Lower lobe of right lung (tissue), 2 donors: Measurements from ENCODE around the gene XYLT1. TPM values are rescaled to one million over a fixed set of nuclear protein-coding genes. Genes with fewer than 3 reads are reported as not detected.
"Not testable (repeated sequence)": the region's sequence is repeated elsewhere in the genome, so short reads cannot be mapped to it uniquely, and the experiment has no call there.

Source experiments
- ATAC-seq, 2 donors: fragments of 200-7000 bp; cut with Tn5 transposase; one replicate each; pipeline ENCODE4 v1.9.1; 2020 to 2022; ENCODE audit warnings: mild to moderate bottlenecking in 2 of 2, moderate library complexity in 2 of 2
- DNase-seq: peaks from one replicate; pipeline ENCODE4 v3.0.0-alpha.2; 2020
- H3K27ac ChIP-seq: fragments of 200-600 bp; one replicate; pipeline ENCODE4 v1.8.0; 2022
- H3K27me3 ChIP-seq: fragments of 200-600 bp; one replicate; pipeline ENCODE4 v1.8.0; 2022; ENCODE audit warnings: low read depth
- H3K36me3 ChIP-seq: fragments of 200-600 bp; one replicate; pipeline ENCODE4 v1.8.0; 2022; ENCODE audit warnings: mild to moderate bottlenecking
- H3K4me1 ChIP-seq: fragments of 200-600 bp; one replicate; pipeline ENCODE4 v1.8.0; 2022
- H3K4me3 ChIP-seq: fragments of 200-600 bp; one replicate; pipeline ENCODE4 v1.8.0; 2022; ENCODE audit warnings: mild to moderate bottlenecking
- H3K9me3 ChIP-seq: fragments of 200-600 bp; one replicate; pipeline ENCODE4 v1.8.0; 2022
- CTCF ChIP-seq: fragments of 200-600 bp; IDR thresholded peaks from one replicate; pipeline ENCODE4 v1.8.0; 2022; ENCODE audit warnings: antibody characterized with exemption, mild to moderate bottlenecking
- intact Hi-C: fragments of 100-400 bp; cut with DNase I; formaldehyde crosslinking; loops from one replicate; pipeline ENCODE4 v1.11.0; 2022
- total RNA-seq: library from RNA; stranded (reverse); fragmentation: NEBNext Ultra II Directional; extraction: Animal tissue kit (Norgen Biotek cat#: 25700); gene quantifications from one replicate; pipeline ENCODE4 v1.2.1, GENCODE V29; 2021
- donor health status: DM: no; HTN: yes; CAD: no; lungs with severe emphysema.

The XYLT1 gene
- total RNA-seq, 1 donor from 2014 or later, result 9.0 TPM

- no peak overlapping the region for H3K27ac ChIP-seq
- no peak for ATAC-seq
Measured at GRCh38 chr16:17496891-17497290, 26.1 kb upstream of the XYLT1 start.

GRCh38 chr16:17493012-17493411 lies 22.3 kb upstream of the XYLT1 start:
- no peak for TF ChIP-seq CTCF
- H3K36me3 ChIP-seq, result no peaks in the 10 kb centered on the region
- no peaks in the 10 kb centered on the region for H3K27me3 ChIP-seq
- H3K4me1 ChIP-seq, result no peaks in the 10 kb centered on the region
- no peaks in the 10 kb centered on the region for H3K9me3 ChIP-seq
- intact Hi-C loops, result no loop called here
- DNase-seq (no peak), ATAC-seq (no peak)
- H3K27ac ChIP-seq, result no peak overlapping the region
- no peak overlapping the region for H3K4me3 ChIP-seq

More at GRCh38 chr16:17496891-17497290, 26.1 kb upstream of the XYLT1 start:
- Histone ChIP-seq H3K9me3 (no peaks in the 10 kb centered on the region), H3K36me3 (no peaks in the 10 kb centered on the region), H3K4me1 (peaks cover 4% of the 10 kb centered on the region), H3K27me3 (no peaks in the 10 kb centered on the region), H3K4me3 (no peak overlapping the region)
- intact Hi-C loops, result no loop called here
- TF ChIP-seq CTCF, result no peak
- no peak for DNase-seq

DNA sequence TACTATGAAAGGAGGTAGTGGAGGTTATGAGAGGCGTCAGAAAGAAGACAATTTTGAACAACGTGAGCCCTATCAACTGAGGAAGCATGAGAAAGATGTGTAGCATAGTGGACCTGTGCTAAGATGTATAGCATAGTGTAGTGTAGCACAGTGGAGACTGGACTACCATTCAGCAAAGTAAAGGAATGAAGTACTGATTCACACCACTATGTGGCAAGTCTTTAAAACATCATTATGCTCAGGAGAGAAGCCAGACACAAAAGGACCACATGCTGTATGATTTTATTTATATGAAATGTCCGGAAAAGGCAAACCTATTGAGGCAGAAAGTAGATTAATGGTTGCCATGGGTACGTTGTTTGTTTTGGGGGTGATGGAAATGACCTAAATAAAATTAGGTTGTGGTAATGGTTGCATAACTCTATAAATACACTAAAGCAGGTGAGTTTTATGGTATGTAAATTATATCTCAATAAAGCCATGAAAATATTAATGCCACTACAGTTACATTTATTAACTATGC lies 20.4 kb upstream of the XYLT1 start:
- intact Hi-C loops, result no loop called here
- Histone ChIP-seq H3K27ac (no peak overlapping the region), H3K36me3 (no peaks in the 10 kb centered on the region), H3K4me3 (no peak overlapping the region), H3K9me3 (no peaks in the 10 kb centered on the region), H3K4me1 (no peaks in the 10 kb centered on the region), H3K27me3 (no peaks in the 10 kb centered on the region)
- no peak for DNase-seq
- ATAC-seq, result no peak
- TF ChIP-seq CTCF, result no peak

DNA sequence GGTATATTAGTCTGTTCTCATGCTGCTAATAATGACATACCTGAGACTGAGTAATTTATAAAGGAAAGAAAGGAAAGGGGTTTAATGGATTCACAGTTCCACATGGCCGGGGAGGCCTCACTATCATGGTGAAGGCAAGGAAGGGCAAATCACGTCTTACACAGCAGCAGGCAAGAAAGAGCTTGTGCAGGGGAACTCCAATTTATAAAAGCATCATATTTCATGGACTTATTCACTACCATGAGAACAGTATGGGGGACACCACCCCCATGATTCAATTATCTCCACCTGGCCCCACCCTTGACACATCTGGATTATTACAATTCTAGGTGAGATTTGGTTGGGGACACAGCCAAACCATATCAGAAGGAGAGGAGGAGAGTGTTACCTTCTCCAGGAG lies 17.7 kb upstream of the XYLT1 start:
- H3K27me3 ChIP-seq, result no peaks in the 10 kb centered on the region
- TF ChIP-seq CTCF, result no peak
- DNase-seq (no peak), ATAC-seq (no peak)
- H3K36me3 ChIP-seq, result no peaks in the 10 kb centered on the region
- intact Hi-C loops, result no loop called here
- H3K4me3 ChIP-seq, result no peak overlapping the region
- H3K27ac ChIP-seq, result no peak overlapping the region
- no peaks in the 10 kb centered on the region for H3K4me1 ChIP-seq
- H3K9me3 ChIP-seq, result no peaks in the 10 kb centered on the region

- DNase-seq (no peak), ATAC-seq (no peak)
- no peaks in the 10 kb centered on the region for H3K4me1 ChIP-seq
- H3K4me3 ChIP-seq, result no peak overlapping the region
- no peaks in the 10 kb centered on the region for H3K9me3 ChIP-seq
- intact Hi-C loops, result no loop called here
- no peak for TF ChIP-seq CTCF
- no peak overlapping the region for H3K27ac ChIP-seq
- no peaks in the 10 kb centered on the region for H3K36me3 ChIP-seq
- H3K27me3 ChIP-seq, result no peaks in the 10 kb centered on the region
Measured at GRCh38 chr16:17483351-17483750, 12.6 kb upstream of the XYLT1 start.

DNA sequence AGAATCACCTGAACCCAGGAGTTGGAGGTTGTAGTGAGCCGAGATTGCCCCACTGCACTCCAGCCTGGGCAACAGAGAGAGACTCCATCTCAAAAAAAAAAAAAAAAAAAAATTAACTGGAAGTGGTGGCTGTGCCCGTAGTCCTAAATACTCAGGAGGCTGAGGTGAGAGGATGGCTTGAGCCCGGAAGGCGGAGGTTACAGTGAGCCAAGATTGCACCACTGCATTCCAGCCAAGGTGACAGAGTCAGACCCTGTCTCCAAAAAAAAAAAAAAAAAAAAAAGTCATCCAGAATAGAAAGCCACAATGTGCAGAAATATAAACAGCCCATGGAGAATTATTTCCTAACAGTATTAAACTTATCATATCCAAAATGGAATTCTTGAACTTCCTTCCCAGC lies 11.6 kb upstream of the XYLT1 start:
- H3K4me3 ChIP-seq, H3K27ac ChIP-seq, H3K27me3 ChIP-seq, H3K9me3 ChIP-seq, H3K36me3 ChIP-seq, intact Hi-C loops, ATAC-seq, H3K4me1 ChIP-seq, DNase-seq: not testable (repeated sequence)
